K562 (cell line): ENCODE data around the gene THOC3. TPM values are rescaled to one million over a fixed set of nuclear protein-coding genes. Genes with fewer than 3 reads are reported as not detected.

ENCODE experiments used
- ATAC-seq: fragments of 200-7000 bp; cut with Tn5 transposase; 3 replicates; pipeline ENCODE4 v1.9.1; 2020; ENCODE audit warnings: moderate library complexity
- BruUV-seq: library from RNA; stranded (reverse); fragments of 400-500 nt; replicated peaks from 2 replicates; lab custom pipeline; 2021; lab: Mats Ljungman, UMichigan
- CTCF ChIA-PET: fragments of 300-600 bp; formaldehyde crosslinking; extraction: SDS; loops from one replicate; lab custom pipeline; 2021; ENCODE audit warnings: low intra/inter-chr PET ratio; lab: Yijun Ruan, JAX
- POLR2A ChIA-PET: fragments of 300-600, 350-650 bp; sonication (Branson Sonifier 250); formaldehyde crosslinking; extraction: SDS; loops from one replicate; lab custom pipeline; 2021; ENCODE audit warnings: antibody characterized with exemption, inconsistent platforms; lab: Yijun Ruan, JAX
- DNase-seq, 4 experiments: peaks; one replicate each; pipeline versions ENCODE4 v3.0.0 to v3.0.0-alpha.2; 2011 to 2018; ENCODE audit warnings: low spot score in 3 of 4, mixed read lengths in 3 of 4; ENCODE audit errors: extremely low read depth in 1 of 4
- FAIRE-seq: peaks from 2 replicates; lab custom pipeline; 2011; peaks lifted over from hg19 to GRCh38; lab: Jason Lieb, UNC
- H2AFZ ChIP-seq: 2 replicates; pipeline ENCODE4 v1.6.0; 2011; ENCODE audit warnings: low read depth, low read length, control low read depth, inconsistent platforms
- H3K27ac ChIP-seq: fragments of 200-600 bp; 3 replicates; pipeline ENCODE4 v1.8.0; 2011; ENCODE audit warnings: low read depth, mild to moderate bottlenecking, control low read depth, inconsistent platforms, low read length, moderate library complexity, mixed read lengths; ENCODE audit errors: extremely low read depth
- H3K27me3 ChIP-seq, 2 experiments: fragments of 300-600 bp in 1 of 2; 2 replicates in 1 of 2; 3 replicates in 1 of 2; pipeline versions ENCODE4 v1.6.0 to v1.8.0; 2011; ENCODE audit warnings: inconsistent platforms in 2 of 2, low read length in 2 of 2, mild to moderate bottlenecking in 1 of 2, mixed read lengths in 1 of 2, moderate library complexity in 1 of 2; ENCODE audit not compliant: control insufficient read depth in 2 of 2, insufficient read depth in 2 of 2
- H3K36me3 ChIP-seq: fragments of 300-600 bp; 3 replicates; pipeline ENCODE4 v1.8.0; 2011; ENCODE audit warnings: mild to moderate bottlenecking, low read length, inconsistent platforms; ENCODE audit not compliant: control insufficient read depth, insufficient read depth
- H3K4me1 ChIP-seq, 2 experiments: fragments of 200-600 bp in 1 of 2; replicated peaks in 1 of 2; 2 replicates in 1 of 2; 3 replicates in 1 of 2; pipeline versions ENCODE4 v1.5.1 to v1.8.0; 2011; ENCODE audit warnings: inconsistent platforms in 2 of 2, low read length in 2 of 2, mild to moderate bottlenecking in 1 of 2, mixed read lengths in 1 of 2, moderate library complexity in 1 of 2; ENCODE audit not compliant: control insufficient read depth in 2 of 2, insufficient read depth in 2 of 2
- H3K4me2 ChIP-seq: 2 replicates; pipeline ENCODE4 v1.6.1; 2011; ENCODE audit warnings: low read length, control low read depth, inconsistent platforms, mixed read lengths; ENCODE audit not compliant: insufficient read depth
- H3K4me3 ChIP-seq: fragments of 200-600 bp; sonication (generic), shearing (Covaris generic); 2 replicates; pipeline ENCODE4 v1.5.1; 2016; ENCODE audit warnings: control low read depth, inconsistent platforms
- H3K79me2 ChIP-seq: fragments of 200-600 bp; 3 replicates; pipeline ENCODE4 v1.8.0; 2011; ENCODE audit warnings: low read length, inconsistent platforms; ENCODE audit not compliant: control insufficient read depth, insufficient read depth
- H3K9ac ChIP-seq, 2 experiments: 2 replicates each; pipeline versions ENCODE4 v1.6.0 to v1.6.1; 2011; ENCODE audit warnings: low read depth in 2 of 2, low read length in 2 of 2, control low read depth in 1 of 2, inconsistent platforms in 1 of 2, mild to moderate bottlenecking in 1 of 2, mixed read lengths in 1 of 2; ENCODE audit not compliant: insufficient read depth in 1 of 2
- H3K9me1 ChIP-seq: one replicate; pipeline ENCODE4 v1.6.0; 2011; ENCODE audit warnings: inconsistent platforms, mild to moderate bottlenecking, low read length, moderate library complexity; ENCODE audit not compliant: control insufficient read depth, insufficient read depth
- H3K9me3 ChIP-seq: replicated peaks from 2 replicates; pipeline ENCODE4 v1.5.1; 2011; ENCODE audit warnings: low read depth, low read length, inconsistent platforms; ENCODE audit not compliant: control insufficient read depth, insufficient read depth
- H4K20me1 ChIP-seq: replicated peaks from 2 replicates; pipeline ENCODE4 v1.6.1; 2011; ENCODE audit warnings: low read length, inconsistent platforms, mixed read lengths; ENCODE audit not compliant: control insufficient read depth, insufficient read depth
- ETV5 ChIP-seq: sonication (generic); formaldehyde crosslinking; IDR thresholded peaks from 2 replicates; pipeline ENCODE4 v1.4.0; 2020; ENCODE audit warnings: low read depth, mild to moderate bottlenecking, missing genetic modification reagents
- GABPB2 ChIP-seq: fragments of 250-450 bp; sonication (Bioruptor Pico); conservative IDR thresholded peaks from 2 replicates; pipeline ENCODE4 v1.5.1; 2021; ENCODE audit warnings: mild to moderate bottlenecking
- HNRNPLL ChIP-seq: fragments of 200-400 bp; formaldehyde crosslinking; IDR thresholded peaks from 2 replicates; pipeline ENCODE4 v1.6.1; 2017; ENCODE audit warnings: low read length, low read depth, mild to moderate bottlenecking; ENCODE audit not compliant: poor library complexity, severe bottlenecking
- MAFG ChIP-seq: fragments of 450-650 bp; conservative IDR thresholded peaks from 2 replicates; pipeline ENCODE4 v1.6.1; 2016; ENCODE audit warnings: missing genetic modification characterization, missing compliant biosample characterization
- NFRKB ChIP-seq: fragments of 450-650 bp; IDR thresholded peaks from 2 replicates; pipeline ENCODE4 v1.6.1; 2016; ENCODE audit warnings: low read depth
- RAD21 ChIP-seq, 2 experiments: fragments of 250-450 bp in 1 of 2; fragments of 450-650 bp in 1 of 2; sonication (Bioruptor Pico) in 1 of 2; formaldehyde crosslinking in 1 of 2; IDR thresholded peaks in 1 of 2; conservative IDR thresholded peaks in 1 of 2; 2 replicates each; pipeline versions ENCODE4 v1.4.0 to v1.8.0; 2020 to 2022; ENCODE audit warnings: mild to moderate bottlenecking in 2 of 2, moderate library complexity in 1 of 2
- SAFB2 ChIP-seq: fragments of 200-400 bp; formaldehyde crosslinking; IDR thresholded peaks from 2 replicates; pipeline ENCODE4 v1.6.1; 2018; ENCODE audit warnings: borderline replicate concordance, low read length, low read depth, moderate library complexity; ENCODE audit not compliant: severe bottlenecking
- TBP ChIP-seq: optimal IDR thresholded peaks from 2 replicates; pipeline ENCODE3; 2011; ENCODE audit warnings: low read depth, low read length, improper control_type of control experiment
- TRIM24 ChIP-seq, 2 experiments: fragments of 450-650 bp; IDR thresholded peaks; 2 replicates each; pipeline ENCODE4 v1.6.1; 2016
- WHSC1 ChIP-seq: IDR thresholded peaks from one replicate; pipeline ENCODE4 v1.6.1; 2012; ENCODE audit warnings: low read length, control low read depth, inconsistent platforms
- ZBTB1 ChIP-seq: sonication (generic); formaldehyde crosslinking; IDR thresholded peaks from 2 replicates; pipeline ENCODE4 v1.8.1; 2023; ENCODE audit warnings: missing genetic modification reagents, low read depth, mild to moderate bottlenecking, borderline replicate concordance
- ZKSCAN3 ChIP-seq: fragments of 250-450 bp; sonication (Bioruptor Pico); IDR thresholded peaks from 2 replicates; pipeline ENCODE4 v1.4.0; 2020
- ZNF3 ChIP-seq: fragments of 250-450 bp; sonication (Bioruptor Pico); IDR thresholded peaks from 2 replicates; pipeline ENCODE4 v1.5.0; 2021; ENCODE audit warnings: mild to moderate bottlenecking, moderate library complexity
- WGBS: fragments of 100-300 bp; shearing (Covaris generic); methylation state at CpG from one replicate; pipeline ENCODE4 v1.1.6; 2016; ENCODE audit warnings: low coverage, mixed read lengths; ENCODE audit not compliant: insufficient coverage; ENCODE audit errors: missing lambda C conversion rate; 5-methylcytosine and 5-hydroxymethylcytosine counted together
- in situ Hi-C: fragments of 300-500 bp; cut with MboI; formaldehyde crosslinking; loops from 4 replicates; pipeline ENCODE4 v1.15.0; 2018; ENCODE audit warnings: inconsistent platforms, mixed read lengths
- intact Hi-C: fragments of 100-400 bp; cut with micrococcal nuclease; formaldehyde crosslinking; loops from 2 replicates; pipeline ENCODE4 v1.14.2; 2022
- polyA plus RNA-seq, 8 experiments: library from polyadenylated mRNA; depleted of rRNA in 4 of 8; stranded (reverse) in 5 of 8; unstranded in 3 of 8; fragments of >200 nt; fragmentation: Nextera tagmentation in 2 of 8; fragmentation: Illumina TruSeq in 1 of 8; extraction: Ambion mirVana in 2 of 8; extraction: Trizol in 1 of 8; gene quantifications; 2 replicates each; pipeline versions ENCODE4 v1.2.1 to v1.2.3, GENCODE V29; 2011 to 2014; ENCODE audit warnings: inconsistent platforms in 1 of 8, missing spikeins in 1 of 8
- total RNA-seq, 7 experiments: library from RNA; depleted of rRNA in 6 of 7; stranded (reverse); fragments of >200 nt in 6 of 7; fragmentation: Illumina TruSeq in 2 of 7; extraction: Trizol in 2 of 7; gene quantifications; 2 replicates each; pipeline versions ENCODE4 v1.2.1 to v1.2.3, GENCODE V29; 2011 to 2021; ENCODE audit warnings: low replicate concordance in 1 of 7
- TF ChIP-seq, protein P1 (sequence below): IDR thresholded peaks from 3 replicates; pipeline ENCODE4 v1.6.1; 2011; ENCODE audit warnings: borderline replicate concordance, mild to moderate bottlenecking, moderate library complexity; ENCODE audit not compliant: insufficient read length; ENCODE audit errors: extremely low read depth
- TF ChIP-seq, protein P2 (sequence below), 2 experiments: fragments of 200-800 bp in 1 of 2; sonication (Bioruptor generic) in 1 of 2; sonication (generic) in 1 of 2; formaldehyde crosslinking in 1 of 2; IDR thresholded peaks in 1 of 2; conservative IDR thresholded peaks in 1 of 2; 2 replicates each; pipeline versions ENCODE4 v1.5.0 to v1.6.1; 2016 to 2020; ENCODE audit warnings: missing compliant biosample characterization in 1 of 2, missing genetic modification characterization in 1 of 2, missing genetic modification reagents in 1 of 2
- TF ChIP-seq, protein P3 (sequence below): fragments of 450-650 bp; IDR thresholded peaks from 2 replicates; pipeline ENCODE4 v1.6.1; 2017; ENCODE audit warnings: antibody characterized with exemption

The THOC3 gene
- total and polyA plus RNA-seq, 9 of the 15 experiments (the other 6 are each of a cell fraction or from before 2014, with no cell fraction given): 29.8 to 360 (median 112) TPM

GRCh38 chr5:175921061-175921730 is 46.9 kb downstream of the THOC3 start:
- FAIRE-seq (no peak), ATAC-seq (no peak), DNase-seq (peak in 2 of 4 experiments; percentile 2 to 5)
- WGBS: 37% methylated on average over 9 of the region's 9 CpGs
- BruUV-seq: no TSS peak
- H3K9ac ChIP-seq: no peak overlapping the region
- no peak overlapping the region for H3K4me3 ChIP-seq
- no peaks in the 10 kb centered on the region for H3K27me3 ChIP-seq
- H3K4me2 ChIP-seq: no peak overlapping the region
- in situ Hi-C loops: no loop called here
- ChIA-PET CTCF (no interaction called here), POLR2A (interaction anchor here (0.6 kb wide), 2 partner anchors 36 to 168 kb away, joined by 3 read pairs; no protein-coding TSS in a partner anchor)
- H3K27ac ChIP-seq: no peak overlapping the region
- H3K79me2 ChIP-seq: no peaks in the 10 kb centered on the region
- no peaks in the 10 kb centered on the region for H3K4me1 ChIP-seq
- H3K9me1 ChIP-seq: no peaks in the 10 kb centered on the region
- intact Hi-C loops: no loop called here
- H3K36me3 ChIP-seq: no peaks in the 10 kb centered on the region
- H2AFZ ChIP-seq: no peak overlapping the region
- H3K9me3 ChIP-seq: no peaks in the 10 kb centered on the region
- H4K20me1 ChIP-seq: no peaks in the 10 kb centered on the region
- TF ChIP-seq ZKSCAN3 (CRISPR knock-in tag): no peak
- TF ChIP-seq GABPB2: no peak
- no peak for TF ChIP-seq HNRNPLL
- TF ChIP-seq, protein P1, sequence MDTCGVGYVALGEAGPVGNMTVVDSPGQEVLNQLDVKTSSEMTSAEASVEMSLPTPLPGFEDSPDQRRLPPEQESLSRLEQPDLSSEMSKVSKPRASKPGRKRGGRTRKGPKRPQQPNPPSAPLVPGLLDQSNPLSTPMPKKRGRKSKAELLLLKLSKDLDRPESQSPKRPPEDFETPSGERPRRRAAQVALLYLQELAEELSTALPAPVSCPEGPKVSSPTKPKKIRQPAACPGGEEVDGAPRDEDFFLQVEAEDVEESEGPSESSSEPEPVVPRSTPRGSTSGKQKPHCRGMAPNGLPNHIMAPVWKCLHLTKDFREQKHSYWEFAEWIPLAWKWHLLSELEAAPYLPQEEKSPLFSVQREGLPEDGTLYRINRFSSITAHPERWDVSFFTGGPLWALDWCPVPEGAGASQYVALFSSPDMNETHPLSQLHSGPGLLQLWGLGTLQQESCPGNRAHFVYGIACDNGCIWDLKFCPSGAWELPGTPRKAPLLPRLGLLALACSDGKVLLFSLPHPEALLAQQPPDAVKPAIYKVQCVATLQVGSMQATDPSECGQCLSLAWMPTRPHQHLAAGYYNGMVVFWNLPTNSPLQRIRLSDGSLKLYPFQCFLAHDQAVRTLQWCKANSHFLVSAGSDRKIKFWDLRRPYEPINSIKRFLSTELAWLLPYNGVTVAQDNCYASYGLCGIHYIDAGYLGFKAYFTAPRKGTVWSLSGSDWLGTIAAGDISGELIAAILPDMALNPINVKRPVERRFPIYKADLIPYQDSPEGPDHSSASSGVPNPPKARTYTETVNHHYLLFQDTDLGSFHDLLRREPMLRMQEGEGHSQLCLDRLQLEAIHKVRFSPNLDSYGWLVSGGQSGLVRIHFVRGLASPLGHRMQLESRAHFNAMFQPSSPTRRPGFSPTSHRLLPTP: no peak
- no peak for TF ChIP-seq TRIM24 (IDR thresholded peaks at IDR 0.05)
- TF ChIP-seq ZBTB1: no peak
- no peak for TF ChIP-seq MAFG (tag)
- no peak for TF ChIP-seq ZNF3 (CRISPR knock-in tag)
- TF ChIP-seq, protein P2, sequence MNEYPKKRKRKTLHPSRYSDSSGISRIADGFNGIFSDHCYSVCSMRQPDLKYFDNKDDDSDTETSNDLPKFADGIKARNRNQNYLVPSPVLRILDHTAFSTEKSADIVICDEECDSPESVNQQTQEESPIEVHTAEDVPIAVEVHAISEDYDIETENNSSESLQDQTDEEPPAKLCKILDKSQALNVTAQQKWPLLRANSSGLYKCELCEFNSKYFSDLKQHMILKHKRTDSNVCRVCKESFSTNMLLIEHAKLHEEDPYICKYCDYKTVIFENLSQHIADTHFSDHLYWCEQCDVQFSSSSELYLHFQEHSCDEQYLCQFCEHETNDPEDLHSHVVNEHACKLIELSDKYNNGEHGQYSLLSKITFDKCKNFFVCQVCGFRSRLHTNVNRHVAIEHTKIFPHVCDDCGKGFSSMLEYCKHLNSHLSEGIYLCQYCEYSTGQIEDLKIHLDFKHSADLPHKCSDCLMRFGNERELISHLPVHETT (CRISPR knock-in tag; conservative IDR thresholded peaks at IDR 0.05 in 1 of 2, IDR thresholded peaks at IDR 0.05 in 1 of 2): no peak
- TF ChIP-seq SAFB2: no peak
- TF ChIP-seq NFRKB: no peak
- TF ChIP-seq WHSC1: no peak
- TF ChIP-seq, protein P3, sequence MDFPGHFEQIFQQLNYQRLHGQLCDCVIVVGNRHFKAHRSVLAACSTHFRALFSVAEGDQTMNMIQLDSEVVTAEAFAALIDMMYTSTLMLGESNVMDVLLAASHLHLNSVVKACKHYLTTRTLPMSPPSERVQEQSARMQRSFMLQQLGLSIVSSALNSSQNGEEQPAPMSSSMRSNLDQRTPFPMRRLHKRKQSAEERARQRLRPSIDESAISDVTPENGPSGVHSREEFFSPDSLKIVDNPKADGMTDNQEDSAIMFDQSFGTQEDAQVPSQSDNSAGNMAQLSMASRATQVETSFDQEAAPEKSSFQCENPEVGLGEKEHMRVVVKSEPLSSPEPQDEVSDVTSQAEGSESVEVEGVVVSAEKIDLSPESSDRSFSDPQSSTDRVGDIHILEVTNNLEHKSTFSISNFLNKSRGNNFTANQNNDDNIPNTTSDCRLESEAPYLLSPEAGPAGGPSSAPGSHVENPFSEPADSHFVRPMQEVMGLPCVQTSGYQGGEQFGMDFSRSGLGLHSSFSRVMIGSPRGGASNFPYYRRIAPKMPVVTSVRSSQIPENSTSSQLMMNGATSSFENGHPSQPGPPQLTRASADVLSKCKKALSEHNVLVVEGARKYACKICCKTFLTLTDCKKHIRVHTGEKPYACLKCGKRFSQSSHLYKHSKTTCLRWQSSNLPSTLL: no peak
- no peak for TF ChIP-seq RAD21 (CRISPR knock-in tag; conservative IDR thresholded peaks at IDR 0.05 in 1 of 2, IDR thresholded peaks at IDR 0.05 in 1 of 2)
- TF ChIP-seq ETV5: no peak
- TF ChIP-seq TBP: no peak
